ENCODE measurements around the gene SLC39A11.

SLC39A11 gene

GRCh38 chr17:72602517-72603419, 489.7 kb downstream of the SLC39A11 start:
- TF ChIP-seq, protein P1, sequence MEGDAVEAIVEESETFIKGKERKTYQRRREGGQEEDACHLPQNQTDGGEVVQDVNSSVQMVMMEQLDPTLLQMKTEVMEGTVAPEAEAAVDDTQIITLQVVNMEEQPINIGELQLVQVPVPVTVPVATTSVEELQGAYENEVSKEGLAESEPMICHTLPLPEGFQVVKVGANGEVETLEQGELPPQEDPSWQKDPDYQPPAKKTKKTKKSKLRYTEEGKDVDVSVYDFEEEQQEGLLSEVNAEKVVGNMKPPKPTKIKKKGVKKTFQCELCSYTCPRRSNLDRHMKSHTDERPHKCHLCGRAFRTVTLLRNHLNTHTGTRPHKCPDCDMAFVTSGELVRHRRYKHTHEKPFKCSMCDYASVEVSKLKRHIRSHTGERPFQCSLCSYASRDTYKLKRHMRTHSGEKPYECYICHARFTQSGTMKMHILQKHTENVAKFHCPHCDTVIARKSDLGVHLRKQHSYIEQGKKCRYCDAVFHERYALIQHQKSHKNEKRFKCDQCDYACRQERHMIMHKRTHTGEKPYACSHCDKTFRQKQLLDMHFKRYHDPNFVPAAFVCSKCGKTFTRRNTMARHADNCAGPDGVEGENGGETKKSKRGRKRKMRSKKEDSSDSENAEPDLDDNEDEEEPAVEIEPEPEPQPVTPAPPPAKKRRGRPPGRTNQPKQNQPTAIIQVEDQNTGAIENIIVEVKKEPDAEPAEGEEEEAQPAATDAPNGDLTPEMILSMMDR (IDR thresholded peaks at IDR 0.05; ENCODE audit: control extremely low read depth, extremely low read depth, low read depth, missing control alignments): no peak
- CTCF ChIA-PET: interaction anchor here (0.9 to 2.0 kb wide), 7 partner anchors 8 to 123 kb away, joined by 3 to 7 read pairs (median 3); no protein-coding TSS in a partner anchor
- no peak for DNase-seq (ENCODE audit: extremely low spot score)
- POLR2A ChIA-PET: interaction anchor here (0.8 kb wide), 1 partner anchor 10 kb away, joined by 3 read pairs; no protein-coding TSS in a partner anchor

- POLR2A ChIA-PET: no interaction called here
- DNase-seq (ENCODE audit: extremely low spot score): no peak
- TF ChIP-seq, protein P1 (IDR thresholded peaks at IDR 0.05; ENCODE audit: control extremely low read depth, extremely low read depth, low read depth, missing control alignments): no peak
- CTCF ChIA-PET: no interaction called here
Observed at GRCh38 chr17:72600934-72601333, 491.6 kb downstream of the SLC39A11 start.

DNA sequence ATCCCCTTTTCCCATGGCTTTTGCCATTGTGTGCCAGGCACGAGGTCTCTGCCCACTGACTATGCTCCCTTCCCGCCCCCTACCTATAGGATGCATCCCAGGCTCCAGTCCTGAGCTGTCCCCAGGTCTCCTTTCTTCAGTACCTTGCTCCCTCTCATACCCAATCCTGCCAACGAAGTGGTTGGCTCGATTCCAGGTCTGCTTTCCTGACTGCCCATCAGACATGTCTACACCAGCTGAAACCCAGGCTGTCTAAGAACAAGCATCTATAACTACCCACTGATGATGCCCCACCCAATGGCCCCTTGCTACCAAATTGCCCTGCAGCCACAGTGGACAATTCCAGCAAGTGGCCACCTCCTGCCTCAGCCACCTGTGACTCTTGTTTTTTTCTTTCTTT, 492.6 kb downstream of the SLC39A11 start:
- no peak for DNase-seq (ENCODE audit: extremely low spot score)
- TF ChIP-seq, protein P1 (IDR thresholded peaks at IDR 0.05; ENCODE audit: control extremely low read depth, extremely low read depth, low read depth, missing control alignments): no peak
- CTCF ChIA-PET: no interaction called here
- POLR2A ChIA-PET: no interaction called here

- CTCF ChIA-PET: interaction anchor here (1.4 kb wide), 1 partner anchor 12 kb away, joined by 3 read pairs; no protein-coding TSS in a partner anchor
- TF ChIP-seq, protein P1 (IDR thresholded peaks at IDR 0.05; ENCODE audit: control extremely low read depth, extremely low read depth, low read depth, missing control alignments): no peak
- POLR2A ChIA-PET: no interaction called here
- DNase-seq (ENCODE audit: extremely low spot score): no peak
Observed at GRCh38 chr17:72598695-72599094, 493.8 kb downstream of the SLC39A11 start.

DNA sequence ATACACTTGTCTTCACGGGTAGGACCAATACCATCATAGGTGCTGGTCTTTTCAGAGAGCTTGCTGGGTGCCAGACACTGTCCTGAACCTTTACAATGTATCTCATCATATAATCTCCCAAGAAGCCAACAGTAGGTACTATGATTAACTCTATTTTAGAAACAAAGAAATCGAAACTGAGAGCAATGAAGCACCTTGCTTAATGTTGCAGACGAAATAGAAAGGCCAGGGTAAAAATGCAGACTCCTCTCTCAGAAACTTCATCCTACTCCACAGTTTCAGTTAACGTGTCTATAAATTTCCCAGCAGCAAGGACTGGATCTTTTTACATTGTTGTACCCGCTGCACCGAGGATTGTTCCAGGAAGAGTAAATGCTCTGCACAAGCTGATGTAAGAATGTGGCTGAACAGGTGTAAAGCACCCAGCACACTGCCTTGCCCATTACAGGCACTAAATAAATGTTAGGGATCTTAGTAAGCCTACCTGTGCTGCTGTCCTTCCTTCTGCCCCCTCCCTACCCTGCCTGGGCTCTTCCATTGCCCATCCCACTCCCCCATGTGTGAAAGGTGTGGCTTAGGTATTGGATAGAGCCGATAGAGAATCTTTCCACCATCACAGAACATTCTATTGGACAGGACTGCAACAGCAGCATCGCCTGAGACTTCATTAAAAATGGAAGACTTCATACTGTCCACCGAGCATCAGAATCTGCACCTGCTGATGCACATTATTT, 495.0 kb downstream of the SLC39A11 start:
- ChIA-PET POLR2A (no interaction called here), CTCF (no interaction called here)
- no peak for DNase-seq (ENCODE audit: extremely low spot score)
- TF ChIP-seq, protein P1 (IDR thresholded peaks at IDR 0.05; ENCODE audit: control extremely low read depth, extremely low read depth, low read depth, missing control alignments): peak; percentile 4

All from GM10248 (cell line).